ENCODE measurements around the gene EDN2.

The EDN2 gene

GRCh38 chr1:41517062-41517438, 32.6 kb upstream of the EDN2 start:
- no peak for DNase-seq (ENCODE audit: low read depth)

- DNase-seq (ENCODE audit: low read depth) = peak; percentile 81
Observed at GRCh38 chr1:41516168-41517061, 31.9 kb upstream of the EDN2 start.

- DNase-seq (ENCODE audit: low read depth) = no peak
Observed at GRCh38 chr1:41515778-41516167, 31.3 kb upstream of the EDN2 start.

- DNase-seq (ENCODE audit: low read depth) = no peak
Observed at GRCh38 chr1:41515131-41515678, 30.7 kb upstream of the EDN2 start.

- no peak for DNase-seq (ENCODE audit: low read depth)
Observed at GRCh38 chr1:41514381-41514780, 29.9 kb upstream of the EDN2 start.

GRCh38 chr1:41513383-41513735, 28.9 kb upstream of the EDN2 start:
- DNase-seq (ENCODE audit: low read depth) = no peak

GRCh38 chr1:41512701-41513382, 28.4 kb upstream of the EDN2 start:
- DNase-seq (ENCODE audit: low read depth) = no peak

- no peak for DNase-seq (ENCODE audit: low read depth)
Observed at GRCh38 chr1:41511239-41511540, 26.7 kb upstream of the EDN2 start.

GRCh38 chr1:41510531-41511238, 26.2 kb upstream of the EDN2 start:
- no peak for DNase-seq (ENCODE audit: low read depth)

GRCh38 chr1:41509270-41509671, 24.8 kb upstream of the EDN2 start:
- no peak for DNase-seq (ENCODE audit: low read depth)

- DNase-seq (ENCODE audit: low read depth) = no peak
Observed at GRCh38 chr1:41508290-41508689, 23.8 kb upstream of the EDN2 start.

- DNase-seq (ENCODE audit: low read depth) = no peak
Observed at GRCh38 chr1:41507836-41508235, 23.4 kb upstream of the EDN2 start.

GRCh38 chr1:41507110-41507720, 22.7 kb upstream of the EDN2 start:
- DNase-seq (ENCODE audit: low read depth) = no peak

GRCh38 chr1:41504114-41505035, 19.9 kb upstream of the EDN2 start:
- DNase-seq (ENCODE audit: low read depth) = no peak

GRCh38 chr1:41503538-41504113, 19.1 kb upstream of the EDN2 start:
- DNase-seq (ENCODE audit: low read depth) = peak; percentile 22

- no peak for DNase-seq (ENCODE audit: low read depth)
Observed at GRCh38 chr1:41502912-41503311, 18.4 kb upstream of the EDN2 start.

GRCh38 chr1:41501581-41501980, 17.1 kb upstream of the EDN2 start:
- DNase-seq (ENCODE audit: low read depth) = no peak

GRCh38 chr1:41500781-41501518, 16.5 kb upstream of the EDN2 start:
- DNase-seq (ENCODE audit: low read depth) = no peak

- DNase-seq (ENCODE audit: low read depth) = no peak
Observed at GRCh38 chr1:41500378-41500777, 15.9 kb upstream of the EDN2 start.

- DNase-seq (ENCODE audit: low read depth) = no peak
Observed at GRCh38 chr1:41499591-41499990, 15.1 kb upstream of the EDN2 start.
